GM19328 (cell line): ENCODE data around the gene PTPRU.
"Not testable (repeated sequence)": the region's sequence is repeated elsewhere in the genome, so short reads cannot be mapped to it uniquely, and the experiment has no call there.

Source experiments
- ATAC-seq: cut with Tn5 transposase; IDR thresholded peaks from one replicate; pipeline ENCODE4 v1.9.1; 2021; ENCODE audit warnings: mild to moderate bottlenecking, moderate library complexity; ENCODE audit not compliant: unreplicated experiment

The PTPRU gene

GRCh38 chr1:29221296-29221695 is 15.0 kb upstream of the PTPRU start:
- ATAC-seq = no peak

- ATAC-seq = not testable (repeated sequence)
Measured at GRCh38 chr1:29222260-29222659, 14.1 kb upstream of the PTPRU start.

- no peak for ATAC-seq
Measured at GRCh38 chr1:29222686-29223085, 13.6 kb upstream of the PTPRU start.

DNA sequence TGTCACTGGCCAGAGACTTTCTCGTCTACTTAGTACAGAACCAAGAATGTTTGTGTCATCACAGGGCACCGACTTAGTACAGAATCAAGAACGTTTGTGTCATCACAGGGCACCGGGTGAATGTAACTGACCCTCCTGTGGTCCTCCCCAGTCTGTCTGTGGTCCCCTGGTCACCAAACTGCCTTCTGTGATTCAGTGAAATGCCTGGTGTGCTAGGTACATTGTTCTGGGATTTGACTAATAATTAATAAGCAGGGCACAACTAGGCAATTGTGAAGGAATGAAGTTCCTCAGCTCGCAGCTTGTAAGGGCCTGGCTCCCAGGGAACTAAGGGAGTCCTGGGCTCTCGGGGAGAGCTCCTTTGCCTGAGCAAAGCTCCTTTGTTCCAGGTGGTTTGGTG is 12.8 kb upstream of the PTPRU start:
- ATAC-seq = no peak

GRCh38 chr1:29224356-29224837 is 11.9 kb upstream of the PTPRU start:
- ATAC-seq = no peak

- no peak for ATAC-seq
Measured at GRCh38 chr1:29225361-29225760, 11.0 kb upstream of the PTPRU start.

DNA sequence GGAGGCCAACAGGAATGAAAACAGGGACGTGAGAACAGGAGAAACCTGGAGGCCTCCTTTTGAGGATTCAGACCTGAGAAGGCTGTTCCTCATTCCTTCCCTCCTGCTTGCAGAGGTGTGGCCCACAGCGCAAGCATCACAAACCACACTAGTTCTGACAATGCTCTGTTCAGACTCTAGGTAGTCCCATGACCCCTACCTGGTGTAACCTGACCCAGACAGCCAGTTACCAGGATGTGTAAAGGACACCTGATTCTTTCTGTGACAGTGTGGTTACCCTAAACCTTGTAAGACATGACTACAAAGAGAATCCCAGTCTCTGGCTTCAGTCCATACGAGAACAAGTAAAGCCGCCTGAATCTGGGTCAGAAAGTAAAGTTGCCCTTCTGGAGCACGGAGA is 8.8 kb upstream of the PTPRU start:
- no peak for ATAC-seq

DNA sequence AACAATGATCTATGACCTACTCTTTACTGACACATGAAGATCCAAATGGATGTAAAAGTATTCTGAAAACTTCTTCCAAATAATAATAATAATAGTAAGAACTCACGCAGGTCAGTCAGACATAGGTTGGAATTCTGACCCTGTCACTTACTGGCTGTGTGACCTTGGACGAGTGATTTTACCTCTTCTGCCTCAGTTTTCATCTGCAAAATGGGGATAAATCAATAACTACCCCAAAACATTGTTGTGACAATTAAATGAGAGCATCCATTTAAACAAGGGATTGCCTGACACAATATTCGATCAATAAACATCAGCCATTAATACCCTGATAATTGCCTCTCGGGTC is 6.1 kb upstream of the PTPRU start:
- ATAC-seq = no peak

GRCh38 chr1:29230553-29231378 is 5.6 kb upstream of the PTPRU start, which contains the start of gene MECR:
TSS of gene MECR (minus strand) at chr1:29230934. CDS start at chr1:29230906, 28 bp downstream.
- peak; percentile 78 for ATAC-seq

- no peak for ATAC-seq
Measured at GRCh38 chr1:29232387-29232786, 3.9 kb upstream of the PTPRU start.

GRCh38 chr1:29233693-29234092 is 2.6 kb upstream of the PTPRU start:
- no peak for ATAC-seq

DNA sequence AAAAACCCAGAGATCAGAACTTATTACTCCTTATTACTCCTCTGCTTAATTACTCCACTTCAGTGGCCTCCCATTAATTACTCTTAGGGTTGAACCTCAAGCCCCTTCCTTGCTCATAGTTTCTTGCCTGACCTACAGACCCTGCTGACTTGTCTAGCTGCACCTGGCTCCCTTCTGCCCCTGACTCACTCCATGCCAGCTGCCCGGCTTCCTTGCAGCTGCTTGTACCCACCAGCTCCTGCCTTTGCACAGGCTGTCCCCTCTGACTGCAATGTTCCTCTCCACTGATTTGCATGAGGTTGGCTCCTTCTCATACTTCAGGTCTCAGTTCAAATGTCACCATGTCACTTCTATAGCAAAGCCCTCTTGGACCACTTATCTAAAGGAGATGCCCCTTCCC is 1.9 kb upstream of the PTPRU start:
- ATAC-seq = no peak

DNA sequence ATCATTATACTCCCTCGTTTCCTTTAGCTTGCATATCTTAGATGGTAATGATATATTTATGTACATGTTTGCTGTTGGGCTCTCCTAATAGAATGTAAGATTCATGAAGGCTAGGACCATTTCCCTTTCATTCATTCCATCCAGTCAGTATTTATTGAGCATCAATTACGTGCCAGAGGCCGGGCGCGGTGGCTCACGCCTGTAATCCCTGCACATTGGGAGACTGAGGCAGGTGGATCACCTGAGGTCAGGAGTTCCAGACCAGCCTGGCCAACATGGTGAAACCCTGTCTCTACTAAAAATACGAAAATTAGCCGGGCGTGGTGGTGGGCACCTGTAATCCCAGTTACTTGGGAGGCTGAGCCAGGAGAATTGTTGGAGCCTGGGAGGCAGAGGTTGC is 1.4 kb upstream of the PTPRU start:
- not testable (repeated sequence) for ATAC-seq

DNA sequence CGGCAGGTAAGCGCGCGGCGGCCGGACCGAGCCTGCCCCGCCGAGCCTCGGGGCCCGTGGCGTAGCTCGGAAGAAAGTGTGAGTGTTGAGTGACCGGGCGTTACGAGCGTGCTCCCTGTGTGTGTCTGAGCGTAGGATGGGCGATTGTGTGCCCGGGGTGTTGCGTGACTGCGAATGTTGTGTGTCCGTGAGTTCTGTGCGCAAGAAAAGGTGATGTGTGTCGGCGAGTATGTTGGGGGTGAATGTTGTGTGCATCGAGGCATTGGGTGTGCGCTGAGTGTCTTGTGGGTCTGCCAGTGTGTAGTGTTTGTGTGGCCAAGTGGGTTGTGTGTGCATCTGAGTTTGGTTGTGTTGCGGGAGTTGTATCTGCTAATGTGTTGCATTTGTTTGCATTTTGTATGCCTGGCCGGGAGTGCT is 398 bp downstream of the PTPRU start:
- ATAC-seq = no peak

DNA sequence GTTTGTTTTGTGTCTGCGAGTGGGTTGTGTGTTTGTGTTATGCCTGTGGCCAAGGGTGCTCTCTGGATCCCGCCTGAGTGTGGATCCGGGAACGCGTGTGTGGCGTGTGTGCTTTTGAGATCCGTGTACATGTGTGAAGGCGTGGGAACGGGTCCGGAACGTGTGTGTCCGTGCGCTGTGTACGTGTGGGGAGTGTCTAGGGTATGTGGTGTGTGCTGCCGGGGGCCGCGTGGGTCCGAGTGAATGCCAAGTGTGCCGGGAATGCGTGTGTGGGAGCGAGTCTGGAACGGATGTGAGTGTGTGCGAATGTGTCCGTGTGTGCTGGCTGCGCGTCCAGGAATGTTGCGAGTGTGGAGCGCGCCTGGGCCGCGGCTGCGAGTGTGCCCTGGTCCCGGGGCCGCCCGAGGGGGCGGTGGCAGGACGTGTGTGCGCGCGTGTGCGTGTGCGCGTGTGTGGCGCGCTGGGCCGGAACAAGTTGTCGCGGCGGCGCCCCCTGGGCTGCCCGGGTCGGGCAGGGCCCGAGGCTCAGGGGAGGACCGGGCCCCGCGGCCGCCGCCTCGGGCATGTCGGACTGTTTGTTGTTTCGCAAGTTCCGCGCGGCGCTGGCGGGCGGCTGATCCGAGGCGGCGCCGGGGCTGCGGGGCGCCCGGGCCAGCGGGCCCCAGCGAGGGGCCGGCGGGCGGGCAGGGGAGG is 953 bp downstream of the PTPRU start:
- ATAC-seq = no peak

DNA sequence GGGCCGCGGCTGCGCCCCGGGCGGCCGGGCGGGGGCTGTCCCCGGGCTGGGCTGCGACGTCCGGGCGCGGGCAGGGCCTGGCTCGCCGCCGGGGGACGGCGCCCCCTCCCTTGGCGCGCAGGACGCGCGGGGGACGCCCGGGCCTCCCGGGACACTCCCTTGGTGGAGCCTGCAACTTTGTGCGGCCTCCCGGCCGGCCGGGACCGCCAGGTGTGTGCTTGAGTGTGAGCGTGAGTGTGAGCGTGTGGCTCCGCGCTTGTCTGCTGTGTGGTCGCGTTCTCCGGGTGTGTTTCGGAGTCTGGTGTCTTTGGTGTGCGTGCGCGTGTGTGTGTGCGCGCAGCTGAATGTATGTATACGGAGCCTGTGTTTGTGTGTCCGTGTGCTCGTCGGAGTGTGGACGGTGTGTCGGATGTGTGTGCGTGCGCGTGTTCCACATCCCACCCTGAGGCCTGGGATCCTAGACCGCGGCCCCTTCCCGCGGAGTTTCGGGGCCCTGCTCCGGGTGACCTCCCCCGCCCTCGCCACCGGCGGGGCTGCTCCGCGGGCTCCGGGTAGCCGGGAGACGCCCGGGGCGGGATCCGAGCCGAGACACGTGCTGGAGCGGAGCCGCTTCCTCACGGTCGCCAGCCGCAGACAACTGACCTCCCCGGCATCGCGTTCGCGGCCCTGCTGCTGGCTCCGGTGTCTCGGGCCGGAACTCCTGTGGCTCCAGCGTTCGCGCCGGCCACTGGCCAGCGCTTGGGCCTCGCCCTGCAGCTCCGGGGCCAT is 1.7 kb downstream of the PTPRU start:
- ATAC-seq = no peak

DNA sequence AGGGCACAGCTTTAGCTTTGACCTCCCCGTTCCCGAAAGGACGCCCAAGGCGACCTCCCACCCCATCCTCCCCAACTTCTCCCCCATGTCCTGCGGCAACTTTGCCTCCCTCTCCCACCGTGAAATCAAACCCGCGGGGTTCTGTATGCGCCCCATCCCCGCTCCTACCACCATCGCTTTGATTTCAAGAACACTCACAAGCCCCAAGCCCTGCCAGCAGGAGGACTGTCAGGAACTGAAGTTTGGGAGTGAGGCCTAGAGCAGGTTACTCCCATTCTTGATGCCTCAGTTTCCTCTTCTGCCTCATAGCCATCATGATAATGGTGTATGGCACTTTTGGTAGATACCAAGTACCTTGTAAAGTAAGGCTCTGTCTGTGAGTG is 2.3 kb downstream of the PTPRU start:
- ATAC-seq = no peak

DNA sequence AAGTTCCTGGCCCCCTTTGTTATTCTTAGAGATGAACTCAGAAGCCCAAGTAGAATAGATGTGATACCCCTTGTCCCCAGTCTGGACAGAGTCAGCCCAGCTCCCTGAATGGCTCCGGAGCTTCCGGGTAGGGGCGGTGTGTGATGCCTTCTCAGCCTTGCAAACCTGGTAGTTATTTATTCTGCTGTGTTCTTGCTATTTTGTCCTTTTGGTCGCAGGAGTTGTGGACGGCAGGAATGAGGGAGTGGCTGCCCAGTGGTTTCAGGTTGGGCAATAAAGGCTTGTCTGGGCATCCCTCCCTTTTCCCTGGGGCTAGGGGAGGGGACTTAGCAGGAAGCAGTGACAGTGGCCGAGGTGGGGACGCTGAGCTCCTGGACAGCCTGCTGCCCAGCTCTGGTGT is 2.8 kb downstream of the PTPRU start:
- no peak for ATAC-seq

DNA sequence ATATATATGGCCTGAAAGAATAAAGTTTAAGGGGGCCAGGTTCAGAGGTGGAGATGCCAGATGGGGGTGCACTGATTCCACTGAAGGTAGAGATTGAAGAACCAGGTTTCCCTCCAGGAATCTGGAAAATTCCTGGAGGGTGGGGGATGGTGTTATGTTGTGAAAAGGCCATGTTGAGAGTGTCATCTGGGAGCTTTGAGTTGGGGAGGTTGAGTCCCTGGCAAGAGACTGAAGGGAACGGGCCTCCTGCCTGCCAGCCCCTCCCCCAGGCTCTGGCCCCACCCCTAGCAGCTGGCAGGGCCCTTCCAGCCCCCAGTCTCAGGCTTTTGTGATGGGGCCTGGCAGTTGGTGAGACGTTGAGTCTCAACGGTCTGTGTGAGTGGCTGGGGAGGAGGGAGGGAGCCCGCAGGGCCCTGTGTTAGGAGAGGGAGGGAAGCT is 4.1 kb downstream of the PTPRU start:
- ATAC-seq = no peak

GRCh38 chr1:29240986-29241385 is 4.7 kb downstream of the PTPRU start:
- ATAC-seq = no peak

- no peak for ATAC-seq
Measured at GRCh38 chr1:29243023-29243870, 6.9 kb downstream of the PTPRU start.
